ENCODE measurements around the gene CDK1. TPM values are rescaled to one million over a fixed set of nuclear protein-coding genes. Genes with fewer than 3 reads are reported as not detected.
"Not testable (repeated sequence)": the region's sequence is repeated elsewhere in the genome, so short reads cannot be mapped to it uniquely, and the experiment has no call there.

The CDK1 gene
- total RNA-seq, 2 donors from 2014 or later, result 5.9 to 12.9 TPM

GRCh38 chr10:60834401-60834800, 56.1 kb downstream of the CDK1 start:
- no peak for ATAC-seq
- intact Hi-C loops (cut with DNase I, micrococcal nuclease), result no loop called here
- DNase-seq, result no peak

GRCh38 chr10:60835049-60835448, 56.8 kb downstream of the CDK1 start:
- DNase-seq (no peak), ATAC-seq (no peak)
- intact Hi-C loops (cut with DNase I, micrococcal nuclease), result no loop called here

- DNase-seq; ATAC-seq; intact Hi-C loops (cut with DNase I, micrococcal nuclease): not testable (repeated sequence)
These were observed 62.9 kb downstream of the CDK1 start for GRCh38 chr10:60841227-60841626.

- DNase-seq (no peak), ATAC-seq (no peak)
- intact Hi-C loops (cut with DNase I, micrococcal nuclease), result no loop called here
These were observed 64.4 kb downstream of the CDK1 start for GRCh38 chr10:60842694-60843093.

Other genes starting within 250 kb of the CDK1 start
- 1 to 10 TPM; 4.3 to 7.6 TPM for gene RHOBTB1, start 165.7 kb downstream of the CDK1 start, total RNA-seq